Activated B cell treated with CpG ODN at 0.5 μM for 24 hours (primary cell): ENCODE results near the gene ZBTB16. TPM values are rescaled to one million over a fixed set of nuclear protein-coding genes. Genes with fewer than 3 reads are reported as not detected.

Source experiments
- ATAC-seq: fragments of 200-7000 bp; cut with Tn5 transposase; one replicate; pipeline ENCODE4 v1.10.0; 2021; ENCODE audit warnings: low read depth, mild to moderate bottlenecking, moderate library complexity
- CTCF ChIA-PET: fragments of 350-600 bp; sonication (Branson Sonifier 250); formaldehyde crosslinking; loops from one replicate; lab custom pipeline; 2021; ENCODE audit warnings: antibody characterized with exemption; lab: Charles Lee
- POLR2A ChIA-PET: fragments of 350-600 bp; sonication (Branson Sonifier 250); formaldehyde crosslinking; loops from one replicate; lab custom pipeline; 2021; ENCODE audit warnings: antibody characterized with exemption; lab: Charles Lee
- DNase-seq: peaks from one replicate; pipeline ENCODE4 v3.0.0; 2022
- H3K27ac Mint-ChIP-seq: one replicate; pipeline ENCODE4 v1.8.0; 2020; ENCODE audit warnings: mixed read lengths
- H3K27me3 Mint-ChIP-seq: one replicate; pipeline ENCODE4 v1.8.0; 2021; ENCODE audit warnings: mixed read lengths
- H3K36me3 Mint-ChIP-seq: one replicate; pipeline ENCODE4 v1.8.0; 2021; ENCODE audit warnings: low read depth, mixed read lengths
- H3K4me1 Mint-ChIP-seq: one replicate; pipeline ENCODE4 v1.8.0; 2021; ENCODE audit warnings: mixed read lengths
- H3K4me3 Mint-ChIP-seq: one replicate; pipeline ENCODE4 v1.8.0; 2020; ENCODE audit warnings: mild to moderate bottlenecking, mixed read lengths
- H3K9me3 Mint-ChIP-seq: one replicate; pipeline ENCODE4 v1.8.0; 2020; ENCODE audit warnings: mixed read lengths
- CTCF ChIP-seq: fragments of 200-600 bp; IDR thresholded peaks from one replicate; pipeline ENCODE4 v1.8.0; 2022; ENCODE audit warnings: antibody characterized with exemption, mild to moderate bottlenecking
- intact Hi-C: fragments of 100-400 bp; cut with micrococcal nuclease; formaldehyde crosslinking; loops from one replicate; pipeline ENCODE4 v1.15.1; 2024
- total RNA-seq: library from RNA; stranded (reverse); gene quantifications from 2 replicates; pipeline ENCODE4 v1.2.3, GENCODE V29; 2022

Gene ZBTB16
- total RNA-seq, 1 donor from 2014 or later = 2.5 TPM

- CTCF ChIA-PET = no interaction called here
- intact Hi-C loops = no loop called here
- Mint-ChIP-seq H3K36me3 (no peaks in the 10 kb centered on the region), H3K9me3 (no peaks in the 10 kb centered on the region), H3K4me3 (no peak overlapping the region), H3K4me1 (peaks cover 12% of the 10 kb centered on the region), H3K27me3 (peaks cover 28% of the 10 kb centered on the region), H3K27ac (no peak overlapping the region)
- no peak for TF ChIP-seq CTCF
- POLR2A ChIA-PET = interaction anchor here (0.6 kb wide), 1 partner anchor 25 kb away, joined by 3 read pairs; no protein-coding TSS in a partner anchor
- ATAC-seq = no peak
- no peak for DNase-seq
Observed at GRCh38 chr11:114105611-114106010, 46.1 kb downstream of the ZBTB16 start.

- H3K4me3 Mint-ChIP-seq = no peak overlapping the region
- no peak for TF ChIP-seq CTCF
- H3K27me3 Mint-ChIP-seq = peaks cover 32% of the 10 kb centered on the region
- no peaks in the 10 kb centered on the region for H3K9me3 Mint-ChIP-seq
- H3K36me3 Mint-ChIP-seq = no peaks in the 10 kb centered on the region
- POLR2A ChIA-PET = interaction anchor here (0.6 kb wide), 1 partner anchor 26 kb away, joined by 3 read pairs; no protein-coding TSS in a partner anchor
- CTCF ChIA-PET = no interaction called here
- peaks cover 15% of the 10 kb centered on the region for H3K4me1 Mint-ChIP-seq
- no peak overlapping the region for H3K27ac Mint-ChIP-seq
- DNase-seq = no peak
- ATAC-seq = no peak
- intact Hi-C loops = no loop called here
Observed at GRCh38 chr11:114106047-114106446, 46.5 kb downstream of the ZBTB16 start.

- intact Hi-C loops = no loop called here
- POLR2A ChIA-PET = no interaction called here
- Mint-ChIP-seq H3K27me3 (peaks cover 40% of the 10 kb centered on the region), H3K4me1 (peaks cover 23% of the 10 kb centered on the region), H3K4me3 (no peak overlapping the region), H3K27ac (no peak overlapping the region), H3K36me3 (no peaks in the 10 kb centered on the region), H3K9me3 (no peaks in the 10 kb centered on the region)
- ATAC-seq (no peak), DNase-seq (no peak)
- CTCF ChIA-PET = no interaction called here
- TF ChIP-seq CTCF = no peak
Observed at GRCh38 chr11:114106986-114107385, 47.5 kb downstream of the ZBTB16 start.

GRCh38 chr11:114108501-114109205, 49.1 kb downstream of the ZBTB16 start:
- Mint-ChIP-seq H3K9me3 (no peaks in the 10 kb centered on the region), H3K27me3 (peaks cover 48% of the 10 kb centered on the region), H3K4me3 (no peak overlapping the region), H3K4me1 (peaks cover 14% of the 10 kb centered on the region), H3K36me3 (no peaks in the 10 kb centered on the region), H3K27ac (no peak overlapping the region)
- ATAC-seq (no peak), DNase-seq (no peak)
- POLR2A ChIA-PET = no interaction called here
- intact Hi-C loops = no loop called here
- CTCF ChIA-PET = no interaction called here
- no peak for TF ChIP-seq CTCF

GRCh38 chr11:114109206-114110090, 49.9 kb downstream of the ZBTB16 start:
- H3K4me3 Mint-ChIP-seq = no peak overlapping the region
- H3K27ac Mint-ChIP-seq = no peak overlapping the region
- H3K9me3 Mint-ChIP-seq = no peaks in the 10 kb centered on the region
- no peaks in the 10 kb centered on the region for H3K36me3 Mint-ChIP-seq
- POLR2A ChIA-PET = no interaction called here
- peaks cover 53% of the 10 kb centered on the region for H3K27me3 Mint-ChIP-seq
- intact Hi-C loops = no loop called here
- TF ChIP-seq CTCF = no peak
- CTCF ChIA-PET = no interaction called here
- ATAC-seq = no peak
- H3K4me1 Mint-ChIP-seq = peaks cover 11% of the 10 kb centered on the region
- DNase-seq = no peak
